Mesenteric fat pad (tissue), 1 donor: ENCODE results near the gene MAP4K4. TPM values are rescaled to one million over a fixed set of nuclear protein-coding genes. Genes with fewer than 3 reads are reported as not detected.

Experiments
- DNase-seq: peaks from one replicate; pipeline ENCODE4 v3.0.0-alpha.2; 2020; ENCODE audit warnings: low spot score
- total RNA-seq: library from RNA; stranded (reverse); fragmentation: NEBNext Ultra II Directional; extraction: Animal tissue kit (Norgen Biotek cat#: 25700); gene quantifications from one replicate; pipeline ENCODE4 v1.2.1, GENCODE V29; 2021
- donor health status: DM: yes; HTN: yes; CAD: no.

MAP4K4 gene
- total RNA-seq, 1 donor from 2014 or later, result 117 TPM

DNA sequence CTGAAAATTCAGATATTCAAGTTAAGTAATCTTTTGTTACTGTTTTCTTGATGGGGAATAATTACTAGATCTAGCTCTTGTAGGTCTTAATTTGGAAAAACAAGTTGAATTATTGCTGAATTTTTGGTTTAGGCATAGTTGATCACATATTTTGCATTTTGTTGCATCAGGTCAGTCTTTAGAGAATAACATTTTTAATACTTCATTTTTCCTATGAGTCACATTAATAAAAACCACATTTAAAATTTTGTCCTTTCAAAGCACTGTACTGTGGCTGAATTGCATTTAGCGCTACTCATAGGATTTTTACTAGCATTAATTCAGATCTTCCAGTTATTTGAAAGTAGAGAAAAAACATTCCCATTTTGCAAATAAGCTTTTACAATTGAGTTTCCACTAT, 23.2 kb downstream of the MAP4K4 start:
- no peak for DNase-seq

DNA sequence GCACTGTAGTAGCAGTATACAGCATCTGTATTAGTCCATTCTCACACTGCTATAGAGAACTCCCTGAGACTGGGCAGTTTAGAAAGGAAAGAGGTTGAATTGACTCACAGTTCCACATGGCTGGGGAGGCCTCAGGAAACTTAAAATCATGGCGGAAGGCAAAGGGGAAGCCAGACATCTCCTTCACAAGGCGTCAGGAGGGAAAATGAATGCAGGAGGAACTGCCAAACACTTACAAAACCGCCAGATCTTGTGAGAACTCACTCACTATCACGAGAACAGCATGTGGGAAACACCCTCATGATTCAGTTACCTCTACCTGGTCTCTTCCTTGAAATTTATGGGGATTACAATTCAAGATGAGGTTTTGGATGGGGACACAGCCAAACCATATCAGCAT, 25.4 kb downstream of the MAP4K4 start:
- no peak for DNase-seq

GRCh38 chr2:101723371-101724124, 26.0 kb downstream of the MAP4K4 start:
- no peak for DNase-seq

- DNase-seq, result no peak
Measured at GRCh38 chr2:101724125-101724474, 26.6 kb downstream of the MAP4K4 start.

- DNase-seq, result no peak
Measured at GRCh38 chr2:101725038-101725437, 27.5 kb downstream of the MAP4K4 start.

DNA sequence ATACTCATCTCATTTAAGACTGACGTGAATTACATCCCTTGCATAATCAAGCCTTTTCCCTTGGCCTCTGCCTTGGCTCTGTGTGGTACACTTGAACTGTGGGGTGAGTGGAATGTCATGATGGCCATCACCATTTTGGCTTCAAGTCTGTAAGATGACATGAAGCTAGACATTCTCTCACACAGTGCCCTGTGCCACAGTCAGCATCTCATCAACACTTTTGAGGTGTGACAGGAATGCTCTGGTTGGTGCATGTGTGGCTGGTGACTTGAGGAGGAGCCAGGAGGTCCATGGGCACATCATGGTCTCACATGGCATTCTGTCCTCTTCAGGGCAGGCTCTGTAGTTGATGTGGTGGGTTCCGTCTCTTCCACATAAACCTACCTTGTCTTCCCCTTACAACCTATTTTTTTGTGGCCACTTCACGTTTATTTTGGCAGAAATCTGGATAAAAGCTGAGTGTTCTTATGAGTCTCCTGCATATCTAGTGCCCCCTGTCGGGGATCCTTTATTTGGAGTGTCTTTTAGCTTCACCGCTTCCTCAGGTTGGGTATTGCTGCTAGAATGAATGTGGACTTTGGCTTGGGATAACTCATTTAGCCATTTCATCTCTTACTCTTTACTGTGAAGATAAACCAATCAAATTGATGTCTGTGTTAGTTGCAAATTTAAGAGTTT, 28.1 kb downstream of the MAP4K4 start:
- no peak for DNase-seq

- no peak for DNase-seq
Measured at GRCh38 chr2:101728865-101729264, 31.4 kb downstream of the MAP4K4 start.

- DNase-seq, result no peak
Measured at GRCh38 chr2:101729521-101730190, 32.1 kb downstream of the MAP4K4 start.

- DNase-seq, result no peak
Measured at GRCh38 chr2:101731221-101732054, 33.9 kb downstream of the MAP4K4 start.

GRCh38 chr2:101732199-101732598, 34.7 kb downstream of the MAP4K4 start:
- DNase-seq, result no peak

DNA sequence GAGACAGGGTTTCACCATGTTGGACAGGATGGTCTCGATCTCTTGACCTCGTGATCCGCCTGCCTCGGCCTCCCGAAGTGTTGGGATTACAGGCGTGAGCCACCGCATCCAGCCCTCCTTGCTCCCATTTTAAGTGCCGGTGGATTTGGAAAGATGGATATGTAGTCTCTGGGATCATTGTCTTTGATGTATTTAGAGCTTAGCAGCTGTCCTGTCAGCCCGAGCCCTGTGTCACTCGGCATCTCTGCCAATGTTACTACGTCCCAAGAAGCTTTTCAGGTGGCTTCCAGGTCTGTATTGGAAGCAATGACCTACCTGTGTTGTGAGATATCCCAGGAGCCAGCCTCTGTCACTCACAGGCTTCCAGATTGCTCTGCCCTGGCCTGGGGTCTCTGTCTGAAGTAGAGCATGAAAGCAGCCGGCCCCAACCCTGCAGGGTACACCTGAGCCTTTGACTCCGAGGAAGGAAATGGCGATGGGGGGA, 35.3 kb downstream of the MAP4K4 start:
- no peak for DNase-seq

GRCh38 chr2:101733257-101733993, 35.9 kb downstream of the MAP4K4 start:
- no peak for DNase-seq

- no peak for DNase-seq
Measured at GRCh38 chr2:101734505-101735165, 37.1 kb downstream of the MAP4K4 start.

GRCh38 chr2:101735166-101735533, 37.6 kb downstream of the MAP4K4 start:
- no peak for DNase-seq

DNA sequence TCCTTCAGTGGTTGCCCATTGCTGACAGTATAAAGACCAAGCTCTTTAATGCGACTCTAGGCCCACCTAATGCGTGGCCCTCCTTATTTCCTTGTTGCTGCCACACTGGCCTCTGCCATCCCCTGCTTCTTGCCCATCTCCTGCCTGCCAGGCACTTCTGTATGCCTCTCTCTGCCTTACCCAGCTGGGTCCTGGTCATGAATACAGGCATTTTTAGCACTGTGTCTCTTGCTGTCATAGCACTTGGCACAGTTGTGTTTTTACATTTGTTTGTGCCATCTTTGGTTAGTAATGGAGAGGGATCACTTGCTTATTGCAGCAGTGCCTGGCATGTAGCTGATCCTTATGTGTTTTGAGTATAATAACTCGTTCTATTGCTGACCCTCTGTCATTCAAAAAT, 38.7 kb downstream of the MAP4K4 start:
- DNase-seq, result no peak

DNA sequence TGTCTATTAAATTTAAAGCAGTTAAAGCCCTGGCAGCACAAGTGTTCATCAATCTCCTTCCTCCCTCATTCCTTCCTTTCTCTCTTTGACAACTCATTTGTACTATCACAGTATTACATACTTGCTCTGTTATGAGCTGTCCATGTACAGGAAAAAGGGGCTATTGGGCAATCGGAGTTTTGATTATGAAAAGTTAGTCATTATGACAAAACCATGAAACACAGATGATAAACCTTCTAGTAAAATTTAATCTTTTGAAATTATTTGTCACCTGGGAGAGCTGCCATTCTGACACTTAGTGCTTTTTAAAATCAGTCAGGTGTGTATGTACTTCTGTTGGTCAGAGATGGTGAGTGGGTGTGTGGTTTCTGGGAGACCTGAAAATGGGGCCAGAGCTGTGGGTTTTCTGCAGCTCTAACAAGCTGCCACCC, 39.4 kb downstream of the MAP4K4 start:
- no peak for DNase-seq

DNA sequence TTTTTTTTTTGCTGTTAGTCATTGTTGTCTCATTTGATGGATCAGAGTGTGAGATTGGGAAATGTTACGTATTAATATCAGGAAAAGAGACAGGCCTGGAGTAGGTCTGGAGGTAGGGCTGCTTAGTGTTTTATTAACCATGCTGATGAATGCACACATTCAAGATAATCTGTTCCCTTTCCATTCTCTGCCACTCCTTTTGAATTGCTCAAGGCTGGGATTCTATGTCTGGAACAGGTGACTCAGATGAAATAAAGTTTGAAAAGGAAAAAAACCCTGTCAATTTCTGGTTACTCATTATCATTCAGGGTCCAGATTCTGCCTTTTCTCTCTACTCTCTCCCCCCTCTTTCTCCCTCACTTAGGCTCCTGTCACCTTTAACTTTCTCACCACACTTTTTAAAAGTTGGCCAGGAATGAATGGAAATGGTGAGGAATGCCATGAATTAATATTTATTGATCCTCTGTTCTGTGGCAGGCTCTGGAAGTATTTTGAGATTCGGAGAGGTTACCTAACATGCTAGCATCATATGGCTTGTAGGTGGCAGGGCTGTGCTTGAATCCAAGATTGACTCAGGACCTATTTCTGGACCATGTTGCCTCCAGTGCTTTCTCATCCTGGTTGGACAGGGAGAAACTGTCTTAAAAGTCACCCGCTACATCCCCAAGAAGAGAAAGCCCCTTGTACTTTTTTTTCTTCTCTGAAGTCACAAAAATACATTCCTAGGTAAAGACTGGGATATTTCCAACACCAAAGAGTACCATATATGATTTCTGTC, 40.2 kb downstream of the MAP4K4 start:
- no peak for DNase-seq

DNA sequence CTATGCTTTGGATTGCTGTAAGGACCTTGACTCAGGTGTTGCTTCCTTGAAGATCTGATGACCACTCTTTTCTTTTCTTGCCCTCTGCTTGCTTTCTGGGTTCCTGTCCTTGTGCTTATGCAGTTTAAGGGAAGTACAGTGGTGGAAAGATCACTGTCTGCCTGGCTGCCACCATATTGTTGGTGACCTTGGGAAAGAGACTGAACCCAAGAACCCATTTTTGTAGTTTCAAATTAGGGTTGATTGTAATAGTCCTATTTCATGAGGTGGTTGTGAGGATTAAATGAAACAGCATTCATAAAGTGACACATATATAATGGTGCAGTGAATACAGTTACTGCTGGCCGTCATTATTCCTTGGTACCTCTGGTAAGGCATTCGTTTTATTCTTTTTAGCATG, 41.1 kb downstream of the MAP4K4 start:
- DNase-seq, result no peak

GRCh38 chr2:101740555-101740964, 43.1 kb downstream of the MAP4K4 start:
- DNase-seq, result no peak
